HEK293T (cell line): ENCODE data around the gene TEX12.

Source experiments
- CTCF ChIA-PET: fragments of 350-600 bp; formaldehyde crosslinking; extraction: SDS; loops from one replicate; lab custom pipeline; 2021; ENCODE audit warnings: antibody characterized with exemption, inconsistent platforms; lab: Yijun Ruan, JAX
- POLR2A ChIA-PET: fragments of 350-600 bp; formaldehyde crosslinking; extraction: SDS; loops from one replicate; lab custom pipeline; 2020; ENCODE audit warnings: antibody characterized with exemption, inconsistent platforms; lab: Yijun Ruan, JAX
- DNase-seq: peaks from one replicate; pipeline ENCODE4 v3.0.0; 2012; ENCODE audit warnings: mixed read lengths; ENCODE audit errors: extremely low spot score
- ARNT ChIP-seq: fragments of 450-650 bp; IDR thresholded peaks from 2 replicates; pipeline ENCODE4 v1.6.1; 2017; ENCODE audit warnings: mild to moderate bottlenecking
- BHLHE40 ChIP-seq: fragments of 450-650 bp; IDR thresholded peaks from 2 replicates; pipeline ENCODE4 v1.6.1; 2016; ENCODE audit warnings: mild to moderate bottlenecking, moderate library complexity, borderline replicate concordance
- CTBP1 ChIP-seq: fragments of 450-650 bp; IDR thresholded peaks from 2 replicates; pipeline ENCODE4 v1.6.1; 2016; ENCODE audit warnings: borderline replicate concordance
- ELF4 ChIP-seq: fragments of 450-650 bp; IDR thresholded peaks from 2 replicates; pipeline ENCODE4 v1.6.1; 2017; ENCODE audit warnings: antibody characterized with exemption
- FOXA1 ChIP-seq: fragments of 450-650 bp; IDR thresholded peaks from 2 replicates; pipeline ENCODE4 v1.6.1; 2016; ENCODE audit warnings: mild to moderate bottlenecking
- FOXK2 ChIP-seq: fragments of 450-650 bp; IDR thresholded peaks from 2 replicates; pipeline ENCODE4 v1.6.1; 2016; ENCODE audit warnings: mild to moderate bottlenecking
- FOXM1 ChIP-seq: fragments of 450-650 bp; IDR thresholded peaks from 2 replicates; pipeline ENCODE4 v1.6.1; 2017; ENCODE audit warnings: mild to moderate bottlenecking, borderline replicate concordance
- HDGF ChIP-seq: fragments of 450-650 bp; IDR thresholded peaks from 2 replicates; pipeline ENCODE4 v1.6.1; 2017; ENCODE audit warnings: antibody characterized with exemption, borderline replicate concordance
- L3MBTL2 ChIP-seq: fragments of 450-650 bp; conservative IDR thresholded peaks from 2 replicates; pipeline ENCODE4 v1.6.1; 2016; ENCODE audit warnings: mild to moderate bottlenecking
- LEF1 ChIP-seq: fragments of 450-650 bp; IDR thresholded peaks from 2 replicates; pipeline ENCODE4 v1.6.1; 2017; ENCODE audit warnings: mild to moderate bottlenecking, borderline replicate concordance
- NFRKB ChIP-seq: fragments of 450-650 bp; IDR thresholded peaks from 2 replicates; pipeline ENCODE4 v1.6.1; 2016; ENCODE audit warnings: mild to moderate bottlenecking, moderate library complexity
- PKNOX1 ChIP-seq: fragments of 450-650 bp; IDR thresholded peaks from 2 replicates; pipeline ENCODE4 v1.6.1; 2016
- SP1 ChIP-seq: fragments of 450-650 bp; IDR thresholded peaks from 2 replicates; pipeline ENCODE4 v1.6.1; 2017
- SUZ12 ChIP-seq: fragments of 450-650 bp; IDR thresholded peaks from 2 replicates; pipeline ENCODE4 v1.6.1; 2016; ENCODE audit warnings: mild to moderate bottlenecking
- TARDBP ChIP-seq: fragments of 450-650 bp; IDR thresholded peaks from 2 replicates; pipeline ENCODE4 v1.6.1; 2016
- ZNF384 ChIP-seq: fragments of 450-650 bp; IDR thresholded peaks from 2 replicates; pipeline ENCODE4 v1.6.1; 2016

The TEX12 gene

GRCh38 chr11:112167145-112167544 is at the start of gene TEX12:
Gene TEX12, plus strand, starts transcription at chr11:112167372. Its CDS starts 1,897 bp downstream, at chr11:112169269.
- ChIA-PET POLR2A (no interaction called here), CTCF (interaction anchor here (0.6 kb wide), 1 partner anchor 153 kb away, joined by 3 read pairs; no protein-coding TSS in a partner anchor)
- no peak for DNase-seq
- no peak for TF ChIP-seq NFRKB

- no peak for TF ChIP-seq NFRKB
- TF ChIP-seq ZNF384 = no peak
- no peak for TF ChIP-seq LEF1
- no peak for TF ChIP-seq ARNT
- TF ChIP-seq L3MBTL2 = no peak
- no peak for TF ChIP-seq TARDBP
- no peak for TF ChIP-seq HDGF
- no peak for TF ChIP-seq ELF4
- TF ChIP-seq FOXK2 = no peak
- no peak for TF ChIP-seq FOXA1
- TF ChIP-seq BHLHE40 = no peak
- TF ChIP-seq SUZ12 = no peak
- no peak for TF ChIP-seq PKNOX1
- no peak for TF ChIP-seq CTBP1
- TF ChIP-seq FOXM1 = no peak
- no peak for TF ChIP-seq SP1
- POLR2A ChIA-PET = no interaction called here
- CTCF ChIA-PET = interaction anchor here (0.6 kb wide), 1 partner anchor 1151 kb away, joined by 4 read pairs; no protein-coding TSS in a partner anchor
- no peak for DNase-seq
These were observed 49.0 kb upstream of the TEX12 start for GRCh38 chr11:112118176-112118575.

- TF ChIP-seq ELF4 (no peak), PKNOX1 (no peak), FOXK2 (no peak), ZNF384 (no peak), TARDBP (no peak), ARNT (no peak), NFRKB (no peak), LEF1 (no peak), SP1 (no peak), HDGF (no peak), CTBP1 (no peak), FOXA1 (no peak), SUZ12 (no peak)
- CTCF ChIA-PET = interaction anchor here (0.6 to 1.6 kb wide), 3 partner anchors 8 to 53 kb away, joined by 5 to 6 read pairs (median 5); partner anchors contain the start of gene BCO2
- no peak for DNase-seq
- POLR2A ChIA-PET = no interaction called here
These were observed 45.1 kb upstream of the TEX12 start for GRCh38 chr11:112121981-112122615.

- TF ChIP-seq FOXK2 = no peak
- TF ChIP-seq LEF1 = no peak
- no peak for TF ChIP-seq L3MBTL2
- TF ChIP-seq FOXM1 = no peak
- TF ChIP-seq HDGF = no peak
- TF ChIP-seq CTBP1 = no peak
- no peak for TF ChIP-seq BHLHE40
- no peak for TF ChIP-seq ELF4
- no peak for TF ChIP-seq FOXA1
- no peak for TF ChIP-seq ZNF384
- no peak for TF ChIP-seq PKNOX1
- no peak for TF ChIP-seq SUZ12
- ChIA-PET POLR2A (no interaction called here), CTCF (no interaction called here)
- no peak for DNase-seq
These were observed 44.0 kb upstream of the TEX12 start for GRCh38 chr11:112123129-112123528.

- TF ChIP-seq BHLHE40 = no peak
- no peak for TF ChIP-seq PKNOX1
- TF ChIP-seq L3MBTL2 = no peak
- TF ChIP-seq LEF1 = no peak
- no peak for TF ChIP-seq CTBP1
- TF ChIP-seq SUZ12 = no peak
- TF ChIP-seq FOXK2 = no peak
- no peak for TF ChIP-seq TARDBP
- no peak for TF ChIP-seq FOXA1
- TF ChIP-seq NFRKB = no peak
- no peak for TF ChIP-seq SP1
- no peak for TF ChIP-seq ARNT
- no peak for TF ChIP-seq ZNF384
- no peak for TF ChIP-seq HDGF
- no peak for TF ChIP-seq ELF4
- no peak for TF ChIP-seq FOXM1
- no peak for DNase-seq
- POLR2A ChIA-PET = no interaction called here
- CTCF ChIA-PET = no interaction called here
These were observed 40.1 kb upstream of the TEX12 start for GRCh38 chr11:112127056-112127455.
